Measurements from ENCODE around the gene ZFYVE9.

- TF ChIP-seq FOXA1 (IDR thresholded peaks at IDR 0.05) (no peak), SP1 (IDR thresholded peaks at IDR 0.05) (no peak), ELF4 (IDR thresholded peaks at IDR 0.05) (no peak), ZNF384 (IDR thresholded peaks at IDR 0.05) (peak; percentile 60; the same call in 1 of the 2 replicates), NFRKB (IDR thresholded peaks at IDR 0.05) (no peak), HDGF (IDR thresholded peaks at IDR 0.05; ENCODE audit: borderline replicate concordance) (no peak), FOXK2 (IDR thresholded peaks at IDR 0.05) (no peak)
Measured at GRCh38 chr1:52323731-52324130, 181.8 kb downstream of the ZFYVE9 start.
